SU-DHL-6 (cell line): ENCODE results near the gene RTRAF.
A peak's percentile ranks its signal among the peaks of the same experiment; 100 is the strongest.

Experiments used
- H2AFZ ChIP-seq: fragments of 200-600 bp; sonication (generic); 2 replicates; pipeline ENCODE4 v1.6.1; 2014; ENCODE audit warnings: low read depth, mild to moderate bottlenecking, moderate library complexity, mixed read lengths, antibody characterized with exemption, low read length; ENCODE audit not compliant: severe bottlenecking
- H3F3A ChIP-seq: fragments of 200-600 bp; shearing (Covaris generic); 2 replicates; pipeline ENCODE4 v1.6.0; 2016; ENCODE audit warnings: antibody characterized with exemption, mild to moderate bottlenecking; ENCODE audit not compliant: insufficient read depth
- H3K27ac ChIP-seq: fragments of 200-600 bp; sonication (generic); 2 replicates; pipeline ENCODE4 v1.5.1; 2016; ENCODE audit warnings: low read depth, mild to moderate bottlenecking, low read length, moderate library complexity, mixed read lengths
- H3K27me3 ChIP-seq: fragments of 200-600 bp; sonication (generic), shearing (Covaris generic); 2 replicates; pipeline ENCODE4 v1.6.0; 2014; ENCODE audit warnings: mild to moderate bottlenecking, low read length
- H3K36me3 ChIP-seq: fragments of 200-600 bp; sonication (generic); 2 replicates; pipeline ENCODE4 v1.6.1; 2014; ENCODE audit warnings: mild to moderate bottlenecking, low read length, mixed read lengths
- H3K4me2 ChIP-seq: fragments of 300-600, 200-600 bp; shearing (Covaris generic), sonication (generic); 2 replicates; pipeline ENCODE4 v1.6.0; 2014; ENCODE audit warnings: low read length, low read depth, mild to moderate bottlenecking; ENCODE audit not compliant: poor library complexity, severe bottlenecking
- H3K4me3 ChIP-seq: fragments of 200-600 bp; sonication (generic); 2 replicates; pipeline ENCODE4 v1.5.1; 2014; ENCODE audit warnings: antibody characterized with exemption, low read length, mild to moderate bottlenecking, mixed read lengths; ENCODE audit not compliant: insufficient read depth, poor library complexity, severe bottlenecking
- H3K79me2 ChIP-seq: fragments of 200-600 bp; sonication (generic); 2 replicates; pipeline ENCODE4 v1.6.1; 2014; ENCODE audit warnings: mild to moderate bottlenecking, low read length, moderate library complexity; ENCODE audit not compliant: insufficient read depth
- H3K9ac ChIP-seq: fragments of 200-600 bp; sonication (generic); 2 replicates; pipeline ENCODE4 v1.7.0; 2014; ENCODE audit warnings: mild to moderate bottlenecking, low read length
- H3K9me2 ChIP-seq: fragments of 200-600 bp; sonication (generic); replicated peaks from 2 replicates; pipeline ENCODE4 v1.6.1; 2014; ENCODE audit warnings: low read length; ENCODE audit not compliant: insufficient read depth
- H3K9me3 ChIP-seq: fragments of 200-600 bp; sonication (generic); 2 replicates; pipeline ENCODE4 v1.6.1; 2014; ENCODE audit warnings: low read length, mixed read lengths; ENCODE audit not compliant: insufficient read depth
- H4K20me1 ChIP-seq: fragments of 200-600 bp; sonication (generic); 2 replicates; pipeline ENCODE4 v1.6.1; 2014; ENCODE audit warnings: low read depth, mild to moderate bottlenecking, antibody characterized with exemption, low read length, moderate library complexity, mixed read lengths
- EZH2phosphoT487 ChIP-seq: fragments of 200-600 bp; sonication (generic), shearing (Covaris generic); conservative IDR thresholded peaks from 2 replicates; pipeline ENCODE4 v1.6.1; 2018; ENCODE audit warnings: mild to moderate bottlenecking, antibody characterized with exemption, low read length, moderate library complexity, mixed read lengths
- TF ChIP-seq, protein P1 (sequence below): fragments of 200-600 bp; sonication (generic); IDR thresholded peaks from one replicate; pipeline ENCODE4 v1.5.1; 2017; ENCODE audit warnings: antibody characterized with exemption, mild to moderate bottlenecking, low read length, moderate library complexity; ENCODE audit not compliant: insufficient read depth, poor library complexity, severe bottlenecking

RTRAF gene

DNA sequence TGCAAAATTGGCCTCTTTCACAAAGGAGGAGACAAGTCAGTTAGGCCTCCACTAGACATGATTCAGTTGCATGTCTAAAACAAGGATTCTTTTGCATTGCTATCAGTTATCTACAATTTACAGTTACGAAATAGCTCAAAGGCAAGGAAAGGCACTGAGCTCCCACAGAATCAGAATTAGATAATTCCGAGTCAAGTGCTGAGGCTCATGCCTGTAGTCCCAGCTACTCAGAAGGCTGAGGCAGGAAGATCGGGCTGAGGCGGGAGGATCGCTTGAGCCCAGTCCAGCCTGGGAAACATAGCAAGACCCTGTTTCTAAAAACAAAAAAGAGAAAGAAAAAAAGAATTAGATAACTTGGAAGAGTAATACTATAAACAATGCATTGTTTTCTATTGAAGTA, 12.3 kb upstream of the RTRAF start:
- no peak overlapping the region for H3K9ac ChIP-seq
- H3K4me2 ChIP-seq = no peak overlapping the region
- H3K79me2 ChIP-seq = no peaks in the 10 kb centered on the region
- no peak overlapping the region for H2AFZ ChIP-seq
- no peak overlapping the region for H3K4me3 ChIP-seq
- H3K9me3 ChIP-seq = no peaks in the 10 kb centered on the region
- H3K27ac ChIP-seq = no peak overlapping the region
- H3K27me3 ChIP-seq = no peaks in the 10 kb centered on the region
- TF ChIP-seq, protein P1, sequence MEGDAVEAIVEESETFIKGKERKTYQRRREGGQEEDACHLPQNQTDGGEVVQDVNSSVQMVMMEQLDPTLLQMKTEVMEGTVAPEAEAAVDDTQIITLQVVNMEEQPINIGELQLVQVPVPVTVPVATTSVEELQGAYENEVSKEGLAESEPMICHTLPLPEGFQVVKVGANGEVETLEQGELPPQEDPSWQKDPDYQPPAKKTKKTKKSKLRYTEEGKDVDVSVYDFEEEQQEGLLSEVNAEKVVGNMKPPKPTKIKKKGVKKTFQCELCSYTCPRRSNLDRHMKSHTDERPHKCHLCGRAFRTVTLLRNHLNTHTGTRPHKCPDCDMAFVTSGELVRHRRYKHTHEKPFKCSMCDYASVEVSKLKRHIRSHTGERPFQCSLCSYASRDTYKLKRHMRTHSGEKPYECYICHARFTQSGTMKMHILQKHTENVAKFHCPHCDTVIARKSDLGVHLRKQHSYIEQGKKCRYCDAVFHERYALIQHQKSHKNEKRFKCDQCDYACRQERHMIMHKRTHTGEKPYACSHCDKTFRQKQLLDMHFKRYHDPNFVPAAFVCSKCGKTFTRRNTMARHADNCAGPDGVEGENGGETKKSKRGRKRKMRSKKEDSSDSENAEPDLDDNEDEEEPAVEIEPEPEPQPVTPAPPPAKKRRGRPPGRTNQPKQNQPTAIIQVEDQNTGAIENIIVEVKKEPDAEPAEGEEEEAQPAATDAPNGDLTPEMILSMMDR = no peak
- no peak for TF ChIP-seq EZH2phosphoT487
- H3F3A ChIP-seq = no peaks in the 10 kb centered on the region
- H3K9me2 ChIP-seq = no peaks in the 10 kb centered on the region
- no peaks in the 10 kb centered on the region for H4K20me1 ChIP-seq
- H3K36me3 ChIP-seq = no peaks in the 10 kb centered on the region

DNA sequence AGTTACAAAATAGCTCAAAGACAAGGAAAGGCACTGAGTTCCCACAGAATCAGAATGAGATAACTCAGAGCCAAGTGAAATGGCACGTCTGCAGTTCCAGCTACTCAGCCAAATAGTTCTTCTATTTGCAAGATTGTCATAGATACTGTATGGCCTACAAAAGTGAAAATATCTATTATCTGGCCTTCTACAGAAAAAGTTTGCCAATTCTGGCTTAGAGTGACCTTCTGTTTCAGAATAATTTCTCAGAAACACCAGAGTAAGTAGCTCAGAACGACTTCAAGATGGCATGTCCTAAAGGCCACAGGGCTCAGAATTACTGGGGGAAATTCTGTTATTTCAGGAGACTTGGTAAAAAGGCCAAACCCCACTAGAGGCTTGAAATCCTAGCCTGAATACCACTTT, 10.7 kb upstream of the RTRAF start:
- Histone ChIP-seq H3K9me2 (no peaks in the 10 kb centered on the region), H3K79me2 (no peaks in the 10 kb centered on the region), H3K36me3 (no peaks in the 10 kb centered on the region), H3K9me3 (no peaks in the 10 kb centered on the region), H2AFZ (peak overlapping the region; percentile 24), H3K4me3 (no peak overlapping the region), H3K27me3 (no peaks in the 10 kb centered on the region), H4K20me1 (no peaks in the 10 kb centered on the region), H3K4me2 (no peak overlapping the region), H3K9ac (no peak overlapping the region), H3K27ac (no peak overlapping the region), H3F3A (no peaks in the 10 kb centered on the region)
- no peak for TF ChIP-seq EZH2phosphoT487
- TF ChIP-seq, protein P1 = no peak

DNA sequence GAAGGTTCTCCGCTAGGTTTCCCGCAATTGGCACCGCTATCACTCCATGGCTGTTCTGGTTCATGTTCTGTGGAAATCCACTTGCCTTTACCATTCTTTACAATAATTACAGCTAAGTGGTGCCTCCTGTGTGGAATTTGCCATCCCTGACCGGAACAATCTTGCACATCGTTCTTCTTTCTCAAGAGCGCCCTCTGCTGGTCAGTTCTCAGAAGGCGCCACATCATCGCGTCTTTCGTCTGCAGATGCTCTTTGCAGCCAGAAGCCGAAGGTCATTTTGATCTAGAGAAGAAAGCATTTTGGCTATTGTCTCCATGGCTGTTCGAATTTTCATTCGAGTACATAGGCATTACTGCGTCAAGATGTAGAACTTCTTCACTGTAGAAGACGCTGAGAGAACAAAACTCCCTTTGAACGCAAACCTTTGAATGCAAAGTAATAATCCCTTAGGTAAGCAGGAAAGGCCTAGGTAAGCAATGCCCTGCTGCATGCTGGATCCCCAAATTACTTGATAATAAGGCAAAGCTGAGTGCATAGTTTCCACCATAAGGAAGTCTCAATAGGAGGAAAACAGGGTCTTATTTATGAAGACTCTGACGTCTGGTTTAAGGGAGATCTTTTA, 10.1 kb upstream of the RTRAF start:
- H3K36me3 ChIP-seq = no peaks in the 10 kb centered on the region
- no peak for TF ChIP-seq EZH2phosphoT487
- TF ChIP-seq, protein P1 = peak; percentile 96
- no peaks in the 10 kb centered on the region for H3K9me2 ChIP-seq
- no peak overlapping the region for H3K4me2 ChIP-seq
- no peaks in the 10 kb centered on the region for H3F3A ChIP-seq
- no peaks in the 10 kb centered on the region for H3K79me2 ChIP-seq
- H4K20me1 ChIP-seq = no peaks in the 10 kb centered on the region
- H3K9me3 ChIP-seq = no peaks in the 10 kb centered on the region
- H3K4me3 ChIP-seq = no peak overlapping the region
- no peaks in the 10 kb centered on the region for H3K27me3 ChIP-seq
- no peak overlapping the region for H3K27ac ChIP-seq
- H3K9ac ChIP-seq = no peak overlapping the region
- H2AFZ ChIP-seq = peak overlapping the region; percentile 24
